SU-DHL-6 (cell line): Measurements from ENCODE around the gene ARHGAP22.

Source experiments
- EZH2phosphoT487 ChIP-seq: fragments of 200-600 bp; sonication (generic), shearing (Covaris generic); conservative IDR thresholded peaks from 2 replicates; pipeline ENCODE4 v1.6.1; 2018; ENCODE audit warnings: mild to moderate bottlenecking, antibody characterized with exemption, low read length, moderate library complexity, mixed read lengths
- TF ChIP-seq, protein P1 (sequence below): fragments of 200-600 bp; sonication (generic); IDR thresholded peaks from one replicate; pipeline ENCODE4 v1.5.1; 2017; ENCODE audit warnings: antibody characterized with exemption, mild to moderate bottlenecking, low read length, moderate library complexity; ENCODE audit not compliant: insufficient read depth, poor library complexity, severe bottlenecking

DNA sequence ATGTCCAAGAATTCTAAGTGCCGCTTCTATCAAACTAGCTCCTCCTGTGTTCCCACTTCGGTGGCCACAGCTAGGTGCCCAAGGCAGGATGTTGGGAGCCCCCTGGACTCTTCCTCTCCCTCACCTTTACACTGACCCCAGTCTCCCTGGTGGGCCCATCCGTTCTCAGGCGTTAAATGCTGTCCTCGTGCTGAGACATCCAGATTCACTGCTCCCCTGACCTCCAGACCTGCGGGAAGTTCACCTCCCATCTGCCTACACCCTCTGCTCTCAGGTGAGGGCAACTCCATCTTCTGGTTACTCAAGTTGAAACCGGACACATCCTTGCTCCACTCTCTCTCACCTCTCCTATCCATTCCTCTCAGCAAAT lies 114.3 kb downstream of the ARHGAP22 start:
- TF ChIP-seq, protein P1, sequence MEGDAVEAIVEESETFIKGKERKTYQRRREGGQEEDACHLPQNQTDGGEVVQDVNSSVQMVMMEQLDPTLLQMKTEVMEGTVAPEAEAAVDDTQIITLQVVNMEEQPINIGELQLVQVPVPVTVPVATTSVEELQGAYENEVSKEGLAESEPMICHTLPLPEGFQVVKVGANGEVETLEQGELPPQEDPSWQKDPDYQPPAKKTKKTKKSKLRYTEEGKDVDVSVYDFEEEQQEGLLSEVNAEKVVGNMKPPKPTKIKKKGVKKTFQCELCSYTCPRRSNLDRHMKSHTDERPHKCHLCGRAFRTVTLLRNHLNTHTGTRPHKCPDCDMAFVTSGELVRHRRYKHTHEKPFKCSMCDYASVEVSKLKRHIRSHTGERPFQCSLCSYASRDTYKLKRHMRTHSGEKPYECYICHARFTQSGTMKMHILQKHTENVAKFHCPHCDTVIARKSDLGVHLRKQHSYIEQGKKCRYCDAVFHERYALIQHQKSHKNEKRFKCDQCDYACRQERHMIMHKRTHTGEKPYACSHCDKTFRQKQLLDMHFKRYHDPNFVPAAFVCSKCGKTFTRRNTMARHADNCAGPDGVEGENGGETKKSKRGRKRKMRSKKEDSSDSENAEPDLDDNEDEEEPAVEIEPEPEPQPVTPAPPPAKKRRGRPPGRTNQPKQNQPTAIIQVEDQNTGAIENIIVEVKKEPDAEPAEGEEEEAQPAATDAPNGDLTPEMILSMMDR: no peak
- TF ChIP-seq EZH2phosphoT487: no peak
